ENCODE results near the gene KLF7. TPM values are rescaled to one million over a fixed set of nuclear protein-coding genes. Genes with fewer than 3 reads are reported as not detected.

KLF7 gene
- total RNA-seq, 3 donors from 2014 or later (not counting 1 experiment from before 2014, with no cell fraction given): 22.9 to 39.1 (median 32.4) TPM

DNA sequence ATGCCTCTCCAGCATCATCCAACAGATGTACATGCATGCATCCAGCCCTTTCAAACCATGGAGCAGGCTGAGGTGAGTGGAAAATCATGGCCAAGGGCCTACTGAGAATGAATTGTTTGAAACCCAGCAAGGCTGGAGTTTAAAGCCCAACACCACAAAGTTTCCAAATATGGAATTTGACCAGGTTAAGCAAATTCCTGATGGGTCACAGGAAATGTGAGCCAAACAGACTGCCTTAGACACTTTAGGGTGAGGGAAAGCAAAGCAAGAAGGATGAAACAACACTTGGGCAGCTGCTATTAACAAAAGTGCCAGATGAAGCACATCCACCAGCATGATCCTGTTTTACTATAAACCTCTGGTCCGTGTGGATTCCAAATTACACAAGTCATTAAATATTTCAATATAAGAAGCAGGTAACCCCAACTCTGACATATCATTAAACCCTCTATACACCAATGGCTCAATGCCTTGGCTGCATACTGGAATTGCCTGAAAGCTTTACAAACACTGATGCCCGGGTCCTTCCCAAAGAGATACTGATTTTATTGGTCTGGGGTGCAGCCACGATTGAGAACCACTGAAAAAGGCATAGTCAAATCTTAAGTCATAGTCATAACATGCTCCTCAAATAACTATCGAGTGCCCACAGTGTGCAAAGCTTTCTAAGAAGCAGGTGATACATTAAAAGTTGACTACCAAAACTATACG, 9.1 kb downstream of the KLF7 start:
- TF ChIP-seq, protein P1, sequence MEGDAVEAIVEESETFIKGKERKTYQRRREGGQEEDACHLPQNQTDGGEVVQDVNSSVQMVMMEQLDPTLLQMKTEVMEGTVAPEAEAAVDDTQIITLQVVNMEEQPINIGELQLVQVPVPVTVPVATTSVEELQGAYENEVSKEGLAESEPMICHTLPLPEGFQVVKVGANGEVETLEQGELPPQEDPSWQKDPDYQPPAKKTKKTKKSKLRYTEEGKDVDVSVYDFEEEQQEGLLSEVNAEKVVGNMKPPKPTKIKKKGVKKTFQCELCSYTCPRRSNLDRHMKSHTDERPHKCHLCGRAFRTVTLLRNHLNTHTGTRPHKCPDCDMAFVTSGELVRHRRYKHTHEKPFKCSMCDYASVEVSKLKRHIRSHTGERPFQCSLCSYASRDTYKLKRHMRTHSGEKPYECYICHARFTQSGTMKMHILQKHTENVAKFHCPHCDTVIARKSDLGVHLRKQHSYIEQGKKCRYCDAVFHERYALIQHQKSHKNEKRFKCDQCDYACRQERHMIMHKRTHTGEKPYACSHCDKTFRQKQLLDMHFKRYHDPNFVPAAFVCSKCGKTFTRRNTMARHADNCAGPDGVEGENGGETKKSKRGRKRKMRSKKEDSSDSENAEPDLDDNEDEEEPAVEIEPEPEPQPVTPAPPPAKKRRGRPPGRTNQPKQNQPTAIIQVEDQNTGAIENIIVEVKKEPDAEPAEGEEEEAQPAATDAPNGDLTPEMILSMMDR (IDR thresholded peaks at IDR 0.05): no peak
- no peak for DNase-seq
- Mint-ChIP-seq H3K4me3 (peak overlapping the region; percentile 69), H3K4me1 (peaks cover 51 to 59% of the 10 kb centered on the region in 2 donors), H3K9me3 (no peaks in the 10 kb centered on the region), H3K27me3 (ENCODE audit: low read depth in 2 of 2) (no peaks in the 10 kb centered on the region), H3K36me3 (no peaks in the 10 kb centered on the region), H3K27ac (peak overlapping the region in 1 of 2 donors; percentile 41)
- no peaks in the 10 kb centered on the region for H3K9me3 ChIP-seq (ENCODE audit: control insufficient read depth, insufficient read depth, low read length)
- H3K27me3 ChIP-seq (ENCODE audit: control insufficient read depth, insufficient read depth, low read length): no peaks in the 10 kb centered on the region
- WGBS (ENCODE audit: insufficient coverage): 65% methylated on average over 5 of the region's 5 CpGs
- no peaks in the 10 kb centered on the region for H3K36me3 ChIP-seq (ENCODE audit: control insufficient read depth, insufficient read depth, low read length)
- H3K27ac ChIP-seq (ENCODE audit: low read length): no peak overlapping the region
- H3K4me1 ChIP-seq (ENCODE audit: control insufficient read depth, insufficient read depth, low read length): peaks cover 23% of the 10 kb centered on the region
- intact Hi-C loops (cut with micrococcal nuclease): no loop called here
- peak in 1 of 3 donors; percentile 10 for ATAC-seq
- no peak overlapping the region for H3K4me3 ChIP-seq (ENCODE audit: low read length)

DNA sequence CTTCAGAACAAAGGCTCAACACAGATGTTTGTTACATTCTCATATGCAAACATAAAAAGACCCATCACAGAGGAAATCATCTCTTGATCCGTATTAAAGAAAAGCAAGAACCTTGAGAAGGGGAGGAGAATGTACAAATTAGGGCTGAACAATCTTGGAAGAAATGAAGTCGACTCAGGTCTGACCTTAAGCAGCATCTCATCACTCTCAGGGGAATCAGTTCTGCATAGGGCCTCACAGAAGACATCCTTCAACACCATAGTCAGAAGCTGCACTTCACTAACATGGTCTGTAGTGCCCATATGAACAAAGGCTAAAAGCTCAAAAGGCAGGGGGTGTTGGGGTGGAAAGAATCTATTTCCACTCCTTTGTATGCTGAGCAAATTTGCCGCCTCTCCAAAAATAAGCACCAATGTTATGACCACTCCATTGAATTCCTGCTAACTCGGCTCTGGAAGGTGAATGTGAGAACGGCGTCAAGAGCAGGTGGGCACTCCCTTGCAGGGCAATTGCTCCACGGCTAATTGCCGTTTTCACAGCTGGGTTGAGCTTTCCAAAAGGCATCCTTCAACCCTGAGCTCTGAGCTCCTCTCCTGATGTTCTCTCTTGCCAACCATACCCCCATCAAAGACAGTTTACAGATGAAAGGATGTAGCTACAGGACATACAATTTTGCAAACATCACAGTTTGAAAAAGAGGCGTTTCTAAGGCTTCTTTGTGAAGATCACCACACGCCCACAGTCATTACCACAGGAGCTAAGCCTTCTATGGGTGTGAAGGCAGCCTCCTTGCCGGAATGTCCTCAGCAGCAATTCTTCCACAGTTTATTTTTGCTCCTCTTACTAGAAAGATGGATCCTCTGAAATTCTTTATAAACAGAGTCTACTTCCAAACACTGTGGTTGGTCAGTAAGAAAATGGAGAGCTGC, 10.0 kb downstream of the KLF7 start:
- TF ChIP-seq, protein P1 (IDR thresholded peaks at IDR 0.05): no peak
- no peaks in the 10 kb centered on the region for H3K27me3 ChIP-seq (ENCODE audit: control insufficient read depth, insufficient read depth, low read length)
- no peaks in the 10 kb centered on the region for H3K9me3 ChIP-seq (ENCODE audit: control insufficient read depth, insufficient read depth, low read length)
- peak overlapping the region; percentile 33 for H3K27ac ChIP-seq (ENCODE audit: low read length)
- intact Hi-C loops (cut with micrococcal nuclease): no loop called here
- WGBS (ENCODE audit: insufficient coverage): 63% methylated on average over 11 of the region's 11 CpGs
- H3K4me1 Mint-ChIP-seq: peaks cover 52 to 57% of the 10 kb centered on the region in 2 donors
- peaks cover 29% of the 10 kb centered on the region for H3K4me1 ChIP-seq (ENCODE audit: control insufficient read depth, insufficient read depth, low read length)
- H3K9me3 Mint-ChIP-seq: no peaks in the 10 kb centered on the region
- no peaks in the 10 kb centered on the region for H3K27me3 Mint-ChIP-seq (ENCODE audit: low read depth in 2 of 2)
- ATAC-seq: peak; percentile 64 to 86 (median 68)
- DNase-seq: peak in 1 of 2 donors; percentile 49
- H3K27ac Mint-ChIP-seq: peak overlapping the region; percentile 11 to 41
- no peaks in the 10 kb centered on the region for H3K36me3 Mint-ChIP-seq
- H3K4me3 ChIP-seq (ENCODE audit: low read length): no peak overlapping the region
- H3K36me3 ChIP-seq (ENCODE audit: control insufficient read depth, insufficient read depth, low read length): no peaks in the 10 kb centered on the region
- H3K4me3 Mint-ChIP-seq: peak overlapping the region; percentile 69

DNA sequence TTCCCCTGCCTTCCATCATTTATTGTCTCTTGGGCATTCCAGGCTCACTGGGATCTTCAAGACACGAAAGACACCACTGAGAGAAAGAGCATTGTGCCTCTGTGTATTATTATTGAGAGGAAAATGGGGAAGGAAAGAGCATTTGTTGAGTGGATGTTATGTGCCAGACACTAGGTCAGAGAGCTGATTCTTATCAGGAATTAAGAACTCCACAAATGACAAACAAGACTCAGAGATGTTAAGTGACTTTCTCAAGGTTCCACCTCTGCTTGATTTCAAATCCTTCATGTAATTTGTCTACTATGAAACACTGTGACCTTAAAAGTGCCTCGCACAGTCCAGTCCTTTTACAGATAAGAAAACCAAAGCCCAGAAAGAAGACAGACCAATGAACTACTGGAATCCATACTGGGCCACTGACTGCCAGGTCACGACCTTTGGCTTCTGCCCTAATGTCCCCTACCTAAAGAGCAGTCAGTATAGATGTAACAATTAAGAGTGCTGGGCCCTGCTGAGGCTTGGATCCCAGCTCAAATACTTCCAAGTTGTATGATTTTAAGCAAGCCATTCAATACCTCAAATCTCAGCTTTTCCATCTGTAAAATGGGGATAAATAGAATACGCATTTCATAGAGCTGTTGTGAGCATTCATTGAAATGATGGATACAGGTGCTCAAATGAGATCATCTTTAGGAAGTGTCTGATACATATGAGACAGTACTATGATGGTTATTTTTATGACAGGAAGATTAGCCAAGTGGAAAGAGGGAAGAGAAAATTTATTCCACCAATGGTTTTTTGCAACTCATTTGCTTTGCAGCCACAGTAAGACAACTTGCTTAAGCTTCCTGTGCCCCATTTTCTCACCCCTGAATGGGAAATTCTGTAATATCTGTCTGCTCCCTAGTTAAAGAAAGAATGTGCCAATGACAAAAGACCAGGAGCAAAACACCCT, 10.9 kb downstream of the KLF7 start:
- Mint-ChIP-seq H3K4me1 (peaks cover 54 to 63% of the 10 kb centered on the region in 2 donors), H3K27ac (peak overlapping the region; percentile 11 to 52), H3K27me3 (ENCODE audit: low read depth in 2 of 2) (no peaks in the 10 kb centered on the region), H3K4me3 (peak overlapping the region; percentile 69), H3K36me3 (no peaks in the 10 kb centered on the region), H3K9me3 (no peaks in the 10 kb centered on the region)
- no peak overlapping the region for H3K4me3 ChIP-seq (ENCODE audit: low read length)
- no peaks in the 10 kb centered on the region for H3K9me3 ChIP-seq (ENCODE audit: control insufficient read depth, insufficient read depth, low read length)
- H3K27ac ChIP-seq (ENCODE audit: low read length): no peak overlapping the region
- no peaks in the 10 kb centered on the region for H3K27me3 ChIP-seq (ENCODE audit: control insufficient read depth, insufficient read depth, low read length)
- peaks cover 29% of the 10 kb centered on the region for H3K4me1 ChIP-seq (ENCODE audit: control insufficient read depth, insufficient read depth, low read length)
- 98% methylated on average over 4 of the region's 4 CpGs for WGBS (ENCODE audit: insufficient coverage)
- TF ChIP-seq, protein P1 (IDR thresholded peaks at IDR 0.05): no peak
- no peaks in the 10 kb centered on the region for H3K36me3 ChIP-seq (ENCODE audit: control insufficient read depth, insufficient read depth, low read length)
- no peak for ATAC-seq
- intact Hi-C loops (cut with micrococcal nuclease): no loop called here
- DNase-seq: no peak
